HL-60 (cell line): Measurements from ENCODE around the gene APEH.

ENCODE experiments used
- DNase-seq, 2 experiments: peaks; one replicate each; pipeline ENCODE4 v3.0.0-alpha.2; 2010 to 2020; ENCODE audit warnings: low read depth in 1 of 2, low spot score in 1 of 2
- H3K27ac ChIP-seq: fragments of 250-450 bp; sonication (Bioruptor Pico); replicated peaks from 2 replicates; pipeline ENCODE4 v1.5.1; 2020; ENCODE audit warnings: mild to moderate bottlenecking, moderate library complexity
- H3K27me3 ChIP-seq: fragments of 250-450 bp; sonication (Bioruptor Pico); 2 replicates; pipeline ENCODE4 v1.5.1; 2021; ENCODE audit warnings: mild to moderate bottlenecking, moderate library complexity; ENCODE audit not compliant: insufficient read depth, poor library complexity, severe bottlenecking
- H3K4me3 ChIP-seq: replicated peaks from 2 replicates; pipeline ENCODE4 v1.5.1; 2011; ENCODE audit warnings: mild to moderate bottlenecking, control low read depth, low read length; ENCODE audit not compliant: insufficient read depth
- CTCF ChIP-seq: IDR thresholded peaks from one replicate; pipeline ENCODE4 v1.5.1; 2011; ENCODE audit warnings: low read length, control low read depth, inconsistent platforms; ENCODE audit not compliant: insufficient read depth
- GABPA ChIP-seq: IDR thresholded peaks from 2 replicates; pipeline ENCODE4 v1.6.1; 2012; ENCODE audit warnings: low read depth
- POLR2AphosphoS5 ChIP-seq: IDR thresholded peaks from 2 replicates; pipeline ENCODE4 v1.6.1; 2012; ENCODE audit warnings: low read depth
- REST ChIP-seq: IDR thresholded peaks from 2 replicates; pipeline ENCODE4 v1.6.1; 2012; ENCODE audit warnings: low read depth; ENCODE audit not compliant: insufficient replicate concordance
- SPI1 ChIP-seq: IDR thresholded peaks from 2 replicates; pipeline ENCODE4 v1.6.1; 2012; ENCODE audit warnings: low read depth, mild to moderate bottlenecking, borderline replicate concordance

Gene APEH

GRCh38 chr3:49641292-49641691 is 32.9 kb upstream of the APEH start:
- Histone ChIP-seq H3K27me3 (no peaks in the 10 kb centered on the region), H3K27ac (no peak overlapping the region), H3K4me3 (no peak overlapping the region)
- TF ChIP-seq SPI1: no peak
- no peak for DNase-seq

GRCh38 chr3:49641921-49642707 is 32.0 kb upstream of the APEH start:
- H3K27ac ChIP-seq: no peak overlapping the region
- DNase-seq: no peak
- TF ChIP-seq REST: no peak
- no peak for TF ChIP-seq POLR2AphosphoS5
- no peak for TF ChIP-seq SPI1
- TF ChIP-seq GABPA: no peak
- no peak for TF ChIP-seq CTCF
- H3K4me3 ChIP-seq: no peak overlapping the region
- H3K27me3 ChIP-seq: no peaks in the 10 kb centered on the region

GRCh38 chr3:49642708-49643145 is 31.4 kb upstream of the APEH start:
- TF ChIP-seq SPI1 (no peak), REST (no peak), CTCF (no peak), POLR2AphosphoS5 (no peak)
- Histone ChIP-seq H3K4me3 (no peak overlapping the region), H3K27ac (no peak overlapping the region), H3K27me3 (no peaks in the 10 kb centered on the region)
- no peak for DNase-seq

GRCh38 chr3:49644684-49645083 is 29.5 kb upstream of the APEH start:
- Histone ChIP-seq H3K27ac (no peak overlapping the region), H3K27me3 (no peaks in the 10 kb centered on the region), H3K4me3 (no peak overlapping the region)
- DNase-seq: no peak
- TF ChIP-seq GABPA (no peak), POLR2AphosphoS5 (no peak), CTCF (no peak), REST (no peak), SPI1 (no peak)
